Suprapubic skin (tissue), 4 donors: ENCODE results near the gene NPAS3. TPM values are rescaled to one million over a fixed set of nuclear protein-coding genes. Genes with fewer than 3 reads are reported as not detected.

Experiments
- DNase-seq, 2 donors: peaks; one replicate each; pipeline ENCODE4 v3.0.0-alpha.2; 2019; ENCODE audit warnings: low spot score in 2 of 2
- H3K27ac ChIP-seq: fragments of 200-600 bp; sonication (generic); one replicate; pipeline ENCODE4 v1.5.1; 2019
- H3K27me3 ChIP-seq: fragments of 200-600 bp; sonication (generic); one replicate; pipeline ENCODE4 v1.5.1; 2019
- H3K36me3 ChIP-seq: fragments of 200-600 bp; sonication (generic); one replicate; pipeline ENCODE4 v1.5.1; 2019
- H3K4me1 ChIP-seq: fragments of 200-600 bp; sonication (generic); one replicate; pipeline ENCODE4 v1.5.1; 2019
- H3K4me3 ChIP-seq: fragments of 200-600 bp; sonication (generic); one replicate; pipeline ENCODE4 v1.5.1; 2019; ENCODE audit warnings: mild to moderate bottlenecking
- H3K9me3 ChIP-seq: fragments of 200-600 bp; sonication (generic); one replicate; pipeline ENCODE4 v1.5.1; 2019
- EP300 ChIP-seq: sonication (generic); formaldehyde crosslinking; IDR thresholded peaks from one replicate; pipeline ENCODE4 v1.6.1; 2017; ENCODE audit warnings: antibody characterized with exemption
- POLR2A ChIP-seq, 2 donors: fragments of 450-650 bp; IDR thresholded peaks; one replicate each; pipeline ENCODE4 v1.6.1; 2017; ENCODE audit warnings: antibody characterized with exemption in 2 of 2, mild to moderate bottlenecking in 2 of 2, moderate library complexity in 2 of 2
- POLR2AphosphoS5 ChIP-seq, 3 donors: sonication (generic); formaldehyde crosslinking; IDR thresholded peaks; one replicate each; pipeline ENCODE4 v1.6.1; 2017; ENCODE audit warnings: antibody characterized with exemption in 3 of 3
- WGBS: methylation state at CpG from one replicate; pipeline ENCODE4 v1.1.5; 2018; 5-methylcytosine and 5-hydroxymethylcytosine counted together
- total RNA-seq, 4 donors: library from RNA; depleted of rRNA; stranded (reverse); fragments of >200 nt; gene quantifications; one replicate each; pipeline ENCODE4 v1.1.0, GENCODE V29; 2016
- TF ChIP-seq, protein P1 (sequence below), 2 donors: fragments of 200-600 bp in 1 of 2; fragments of 450-650 bp in 1 of 2; sonication (generic) in 1 of 2; IDR thresholded peaks; one replicate each; pipeline ENCODE4 v1.5.1; 2016 to 2019; ENCODE audit warnings: antibody characterized with exemption in 2 of 2, mild to moderate bottlenecking in 1 of 2, moderate library complexity in 1 of 2

NPAS3 gene
- total RNA-seq, 4 donors from 2014 or later = 0.17 to 0.45 (median 0.29) TPM; not detected in 1

DNA sequence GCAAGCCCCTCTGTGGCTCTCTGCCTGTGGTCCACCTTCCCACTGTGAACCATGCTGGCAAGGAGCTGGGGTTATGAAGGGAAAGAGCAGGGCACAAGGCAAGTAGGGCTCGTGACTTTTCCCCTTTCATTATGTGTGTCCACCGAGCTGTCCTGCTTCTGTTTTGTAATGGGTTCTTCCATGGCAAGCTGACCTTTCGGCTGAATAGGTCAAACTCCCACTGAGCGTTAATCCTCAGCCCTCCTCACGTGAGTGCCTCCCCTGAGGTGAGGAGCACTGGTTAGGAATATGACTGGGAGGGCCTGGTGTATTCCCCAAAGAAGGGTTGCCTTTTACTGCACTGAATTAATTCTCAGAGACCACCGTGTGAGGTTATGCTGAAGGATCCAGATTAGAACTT is 424.3 kb downstream of the NPAS3 start:
- TF ChIP-seq EP300 (no peak), POLR2A (IDR thresholded peaks at IDR 0.05) (no peak), POLR2AphosphoS5 (IDR thresholded peaks at IDR 0.05) (no peak)
- TF ChIP-seq, protein P1, sequence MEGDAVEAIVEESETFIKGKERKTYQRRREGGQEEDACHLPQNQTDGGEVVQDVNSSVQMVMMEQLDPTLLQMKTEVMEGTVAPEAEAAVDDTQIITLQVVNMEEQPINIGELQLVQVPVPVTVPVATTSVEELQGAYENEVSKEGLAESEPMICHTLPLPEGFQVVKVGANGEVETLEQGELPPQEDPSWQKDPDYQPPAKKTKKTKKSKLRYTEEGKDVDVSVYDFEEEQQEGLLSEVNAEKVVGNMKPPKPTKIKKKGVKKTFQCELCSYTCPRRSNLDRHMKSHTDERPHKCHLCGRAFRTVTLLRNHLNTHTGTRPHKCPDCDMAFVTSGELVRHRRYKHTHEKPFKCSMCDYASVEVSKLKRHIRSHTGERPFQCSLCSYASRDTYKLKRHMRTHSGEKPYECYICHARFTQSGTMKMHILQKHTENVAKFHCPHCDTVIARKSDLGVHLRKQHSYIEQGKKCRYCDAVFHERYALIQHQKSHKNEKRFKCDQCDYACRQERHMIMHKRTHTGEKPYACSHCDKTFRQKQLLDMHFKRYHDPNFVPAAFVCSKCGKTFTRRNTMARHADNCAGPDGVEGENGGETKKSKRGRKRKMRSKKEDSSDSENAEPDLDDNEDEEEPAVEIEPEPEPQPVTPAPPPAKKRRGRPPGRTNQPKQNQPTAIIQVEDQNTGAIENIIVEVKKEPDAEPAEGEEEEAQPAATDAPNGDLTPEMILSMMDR (IDR thresholded peaks at IDR 0.05) = no peak
- no peak for DNase-seq
- no peak overlapping the region for H3K27ac ChIP-seq
- no peaks in the 10 kb centered on the region for H3K36me3 ChIP-seq
- H3K27me3 ChIP-seq = no peaks in the 10 kb centered on the region
- WGBS = 82% methylated on average over 6 of the region's 6 CpGs
- no peak overlapping the region for H3K4me3 ChIP-seq
- H3K9me3 ChIP-seq = no peaks in the 10 kb centered on the region
- H3K4me1 ChIP-seq = no peaks in the 10 kb centered on the region

GRCh38 chr14:33363682-33364081 is 425.0 kb downstream of the NPAS3 start:
- H3K27me3 ChIP-seq = no peaks in the 10 kb centered on the region
- no peak overlapping the region for H3K4me3 ChIP-seq
- no peaks in the 10 kb centered on the region for H3K36me3 ChIP-seq
- no peaks in the 10 kb centered on the region for H3K4me1 ChIP-seq
- TF ChIP-seq EP300 (no peak), POLR2AphosphoS5 (IDR thresholded peaks at IDR 0.05) (no peak), POLR2A (IDR thresholded peaks at IDR 0.05) (no peak)
- TF ChIP-seq, protein P1 (IDR thresholded peaks at IDR 0.05) = no peak
- no peaks in the 10 kb centered on the region for H3K9me3 ChIP-seq
- no peak for DNase-seq
- 96% methylated on average over 3 of the region's 3 CpGs for WGBS
- H3K27ac ChIP-seq = no peak overlapping the region

DNA sequence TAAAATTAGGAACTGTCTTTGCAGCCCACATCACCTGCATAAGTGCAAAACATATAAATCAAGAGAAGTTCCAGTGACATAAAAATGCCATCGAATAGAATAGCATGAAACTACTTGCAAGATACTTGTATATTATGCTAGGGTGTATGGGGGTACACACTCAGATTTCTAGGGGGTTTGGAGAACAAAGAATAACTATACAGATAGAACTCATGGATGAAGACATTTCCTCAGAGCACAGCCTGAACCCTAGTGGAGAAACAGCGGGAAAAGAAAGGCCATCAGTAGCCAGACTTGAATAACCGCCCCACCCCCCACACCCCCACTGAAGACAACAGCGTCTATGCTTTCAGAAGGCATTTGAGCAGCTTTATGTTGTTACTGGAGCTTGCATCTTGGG is 425.8 kb downstream of the NPAS3 start:
- no peak overlapping the region for H3K27ac ChIP-seq

DNA sequence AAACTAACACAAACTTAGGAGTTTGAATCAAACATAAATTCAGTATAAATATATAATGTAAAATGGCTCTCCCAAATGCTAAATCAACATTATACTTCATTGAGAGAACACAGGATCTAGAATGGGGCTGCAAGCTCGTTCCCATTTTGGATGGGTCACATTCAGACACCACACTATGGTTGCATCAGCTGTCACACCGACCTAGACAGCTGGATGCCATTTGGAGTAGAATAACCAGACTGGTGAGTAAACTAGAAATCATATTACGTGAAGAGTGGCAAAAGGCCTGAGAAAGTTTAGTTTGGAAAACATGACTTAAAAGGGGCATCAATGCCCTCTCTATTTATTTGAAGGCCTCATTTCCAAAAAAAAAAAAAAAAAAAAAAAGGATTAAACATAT is 430.4 kb downstream of the NPAS3 start:
- Histone ChIP-seq H3K36me3 (no peaks in the 10 kb centered on the region), H3K4me1 (no peaks in the 10 kb centered on the region), H3K27me3 (no peaks in the 10 kb centered on the region), H3K9me3 (no peaks in the 10 kb centered on the region), H3K4me3 (no peak overlapping the region), H3K27ac (no peak overlapping the region)
- WGBS = 83% methylated on average over 3 of the region's 3 CpGs
- TF ChIP-seq EP300 = no peak
- no peak for TF ChIP-seq POLR2AphosphoS5 (IDR thresholded peaks at IDR 0.05)
- no peak for TF ChIP-seq POLR2A (IDR thresholded peaks at IDR 0.05)
- TF ChIP-seq, protein P1 (IDR thresholded peaks at IDR 0.05) = no peak
- DNase-seq = no peak

More for the DNA sequence above, 425.8 kb downstream of the NPAS3 start:
- Histone ChIP-seq H3K36me3 (no peaks in the 10 kb centered on the region), H3K4me3 (no peak overlapping the region), H3K27me3 (no peaks in the 10 kb centered on the region), H3K9me3 (no peaks in the 10 kb centered on the region), H3K4me1 (no peaks in the 10 kb centered on the region)
- TF ChIP-seq POLR2AphosphoS5 (IDR thresholded peaks at IDR 0.05) (no peak), EP300 (no peak)
- TF ChIP-seq, protein P1 (IDR thresholded peaks at IDR 0.05) = no peak
- DNase-seq = no peak
- 62% methylated on average over 4 of the region's 4 CpGs for WGBS

GRCh38 chr14:33369972-33370371 is 431.3 kb downstream of the NPAS3 start:
- Histone ChIP-seq H3K9me3 (no peaks in the 10 kb centered on the region), H3K4me3 (no peak overlapping the region)
- TF ChIP-seq, protein P1 (IDR thresholded peaks at IDR 0.05) = no peak
- no peak for TF ChIP-seq POLR2A (IDR thresholded peaks at IDR 0.05)

More at GRCh38 chr14:33369972-33370371, 431.3 kb downstream of the NPAS3 start:
- no peaks in the 10 kb centered on the region for H3K4me1 ChIP-seq
- no peaks in the 10 kb centered on the region for H3K27me3 ChIP-seq
- H3K27ac ChIP-seq = no peak overlapping the region
- DNase-seq = no peak
- no peaks in the 10 kb centered on the region for H3K36me3 ChIP-seq
